ENCODE results near the gene CCDC90B.

CCDC90B gene

DNA sequence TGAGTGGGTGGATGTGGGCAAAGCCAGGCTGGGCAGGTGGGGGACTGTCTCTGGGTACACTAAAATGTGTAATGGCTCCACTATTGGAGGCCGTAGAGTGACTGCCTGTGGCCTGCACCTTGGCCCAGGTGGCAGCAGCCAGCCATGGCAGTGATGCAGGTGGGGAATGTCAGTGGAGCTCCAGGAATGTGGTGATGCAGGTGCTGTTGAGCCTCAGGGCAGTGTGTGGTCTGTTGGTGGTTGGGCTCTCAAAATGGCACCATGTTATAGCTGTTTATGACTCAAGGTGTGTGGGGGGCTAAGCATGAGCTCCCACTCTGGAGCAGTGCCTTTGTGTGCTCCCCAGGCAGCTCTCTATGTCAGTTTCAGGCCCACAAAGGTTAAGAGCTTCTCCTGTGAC, 40.2 kb upstream of the CCDC90B start:
- TF ChIP-seq, protein P1, sequence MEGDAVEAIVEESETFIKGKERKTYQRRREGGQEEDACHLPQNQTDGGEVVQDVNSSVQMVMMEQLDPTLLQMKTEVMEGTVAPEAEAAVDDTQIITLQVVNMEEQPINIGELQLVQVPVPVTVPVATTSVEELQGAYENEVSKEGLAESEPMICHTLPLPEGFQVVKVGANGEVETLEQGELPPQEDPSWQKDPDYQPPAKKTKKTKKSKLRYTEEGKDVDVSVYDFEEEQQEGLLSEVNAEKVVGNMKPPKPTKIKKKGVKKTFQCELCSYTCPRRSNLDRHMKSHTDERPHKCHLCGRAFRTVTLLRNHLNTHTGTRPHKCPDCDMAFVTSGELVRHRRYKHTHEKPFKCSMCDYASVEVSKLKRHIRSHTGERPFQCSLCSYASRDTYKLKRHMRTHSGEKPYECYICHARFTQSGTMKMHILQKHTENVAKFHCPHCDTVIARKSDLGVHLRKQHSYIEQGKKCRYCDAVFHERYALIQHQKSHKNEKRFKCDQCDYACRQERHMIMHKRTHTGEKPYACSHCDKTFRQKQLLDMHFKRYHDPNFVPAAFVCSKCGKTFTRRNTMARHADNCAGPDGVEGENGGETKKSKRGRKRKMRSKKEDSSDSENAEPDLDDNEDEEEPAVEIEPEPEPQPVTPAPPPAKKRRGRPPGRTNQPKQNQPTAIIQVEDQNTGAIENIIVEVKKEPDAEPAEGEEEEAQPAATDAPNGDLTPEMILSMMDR (IDR thresholded peaks at IDR 0.05; ENCODE audit: low read length): no peak
- TF ChIP-seq EZH2 (IDR thresholded peaks at IDR 0.05; ENCODE audit: borderline replicate concordance, low read length): no peak
- Histone ChIP-seq H3K9me3 (ENCODE audit: low read length) (no peaks in the 10 kb centered on the region), H3K9me2 (ENCODE audit: low read depth, low read length) (no peaks in the 10 kb centered on the region), H3K4me3 (ENCODE audit: low read depth, low read length, poor library complexity, severe bottlenecking) (no peak overlapping the region), H4K20me1 (ENCODE audit: insufficient read depth, low read length) (no peaks in the 10 kb centered on the region), H3F3A (ENCODE audit: insufficient read depth, low read length) (no peaks in the 10 kb centered on the region), H3K36me3 (ENCODE audit: insufficient read depth, low read length) (no peaks in the 10 kb centered on the region), H3K79me2 (ENCODE audit: insufficient read depth, low read length) (no peaks in the 10 kb centered on the region), H3K4me1 (ENCODE audit: insufficient read depth, low read length, severe bottlenecking) (no peaks in the 10 kb centered on the region), H3K27ac (ENCODE audit: low read depth, low read length, poor library complexity, severe bottlenecking) (no peak overlapping the region), H2AFZ (ENCODE audit: low read length) (no peak overlapping the region), H3K9ac (ENCODE audit: low read length) (no peak overlapping the region), H3K27me3 (ENCODE audit: insufficient read depth, low read length) (no peaks in the 10 kb centered on the region), H3K4me2 (ENCODE audit: low read length) (no peak overlapping the region)

DNA sequence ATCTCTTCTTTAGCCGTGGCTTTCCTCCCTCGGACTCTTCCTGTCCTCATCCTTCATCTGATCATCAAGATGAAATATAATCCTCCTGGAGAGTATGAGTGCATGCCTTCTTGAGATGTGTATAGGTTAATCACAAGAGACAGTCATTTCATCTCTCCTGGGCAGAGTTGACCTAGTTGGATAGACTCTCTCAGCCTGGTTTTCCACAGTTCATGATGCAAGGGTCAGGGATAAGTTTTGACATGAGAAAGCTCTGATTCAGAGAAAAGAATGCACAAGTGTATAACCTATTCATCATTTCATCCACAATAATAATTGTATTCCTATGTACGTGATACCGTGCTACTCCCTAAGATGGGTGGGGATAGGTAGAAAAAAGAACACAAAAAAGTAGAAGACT, 33.2 kb upstream of the CCDC90B start:
- no peaks in the 10 kb centered on the region for H3K36me3 ChIP-seq (ENCODE audit: insufficient read depth, low read length)
- no peak overlapping the region for H3K9ac ChIP-seq (ENCODE audit: low read length)
- H3K27me3 ChIP-seq (ENCODE audit: insufficient read depth, low read length): 0 out of 2 replicates have a peak, but pooled peaks cover 4% of the 10 kb centered on the region
- H3K27ac ChIP-seq (ENCODE audit: low read depth, low read length, poor library complexity, severe bottlenecking): no peak overlapping the region
- H3K9me3 ChIP-seq (ENCODE audit: low read length): no peaks in the 10 kb centered on the region
- H3K79me2 ChIP-seq (ENCODE audit: insufficient read depth, low read length): no peaks in the 10 kb centered on the region
- H4K20me1 ChIP-seq (ENCODE audit: insufficient read depth, low read length): no peaks in the 10 kb centered on the region
- H3K9me2 ChIP-seq (ENCODE audit: low read depth, low read length): no peaks in the 10 kb centered on the region
- no peak overlapping the region for H3K4me2 ChIP-seq (ENCODE audit: low read length)
- no peak overlapping the region for H2AFZ ChIP-seq (ENCODE audit: low read length)
- H3K4me3 ChIP-seq (ENCODE audit: low read depth, low read length, poor library complexity, severe bottlenecking): no peak overlapping the region
- TF ChIP-seq EZH2 (IDR thresholded peaks at IDR 0.05; ENCODE audit: borderline replicate concordance, low read length): no peak
- TF ChIP-seq, protein P1 (IDR thresholded peaks at IDR 0.05; ENCODE audit: low read length): no peak
- H3K4me1 ChIP-seq (ENCODE audit: insufficient read depth, low read length, severe bottlenecking): no peaks in the 10 kb centered on the region
- H3F3A ChIP-seq (ENCODE audit: insufficient read depth, low read length): no peaks in the 10 kb centered on the region

DNA sequence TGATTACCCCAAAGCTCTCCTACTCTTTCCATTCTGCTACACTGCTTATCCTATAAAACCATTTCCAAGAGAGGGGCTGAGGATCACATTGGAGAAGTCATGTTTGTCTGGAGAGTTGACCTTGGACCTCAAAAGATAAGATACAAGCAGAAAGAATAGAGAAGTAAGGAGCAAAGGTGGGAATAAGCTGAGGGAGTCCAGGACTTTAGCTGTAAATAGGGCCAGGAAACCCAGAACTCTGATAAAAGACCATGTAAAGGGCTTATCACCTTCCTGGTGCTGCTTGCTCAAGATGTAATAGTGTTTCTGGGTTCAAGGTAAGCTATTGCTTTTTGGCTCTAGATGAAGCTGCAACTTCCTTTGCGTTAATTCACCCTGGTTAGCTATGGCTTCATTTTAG, 32.8 kb upstream of the CCDC90B start:
- 0 out of 2 replicates have a peak, but pooled peaks cover 4% of the 10 kb centered on the region for H3K27me3 ChIP-seq (ENCODE audit: insufficient read depth, low read length)
- H3F3A ChIP-seq (ENCODE audit: insufficient read depth, low read length): no peaks in the 10 kb centered on the region
- no peaks in the 10 kb centered on the region for H3K4me1 ChIP-seq (ENCODE audit: insufficient read depth, low read length, severe bottlenecking)
- H3K9me2 ChIP-seq (ENCODE audit: low read depth, low read length): no peaks in the 10 kb centered on the region
- TF ChIP-seq EZH2 (IDR thresholded peaks at IDR 0.05; ENCODE audit: borderline replicate concordance, low read length): no peak
- TF ChIP-seq, protein P1 (IDR thresholded peaks at IDR 0.05; ENCODE audit: low read length): no peak
- H3K27ac ChIP-seq (ENCODE audit: low read depth, low read length, poor library complexity, severe bottlenecking): no peak overlapping the region
- no peak overlapping the region for H3K4me2 ChIP-seq (ENCODE audit: low read length)
- no peaks in the 10 kb centered on the region for H3K79me2 ChIP-seq (ENCODE audit: insufficient read depth, low read length)
- H2AFZ ChIP-seq (ENCODE audit: low read length): no peak overlapping the region
- no peaks in the 10 kb centered on the region for H3K36me3 ChIP-seq (ENCODE audit: insufficient read depth, low read length)
- no peaks in the 10 kb centered on the region for H4K20me1 ChIP-seq (ENCODE audit: insufficient read depth, low read length)
- no peak overlapping the region for H3K4me3 ChIP-seq (ENCODE audit: low read depth, low read length, poor library complexity, severe bottlenecking)
- no peak overlapping the region for H3K9ac ChIP-seq (ENCODE audit: low read length)
- H3K9me3 ChIP-seq (ENCODE audit: low read length): no peaks in the 10 kb centered on the region
